HG02759 (cell line): Measurements from ENCODE around the gene SBNO2.
A peak's percentile ranks its signal among the peaks of the same experiment; 100 is the strongest.
"Not testable (repeated sequence)": the region's sequence is repeated elsewhere in the genome, so short reads cannot be mapped to it uniquely, and the experiment has no call there.

ENCODE experiments used
- ATAC-seq: cut with Tn5 transposase; IDR thresholded peaks from one replicate; pipeline ENCODE4 v1.9.1; 2021; ENCODE audit warnings: mild to moderate bottlenecking, moderate library complexity; ENCODE audit not compliant: unreplicated experiment

SBNO2 gene

GRCh38 chr19:1173845-1174809, at the start of gene SBNO2:
Gene SBNO2, minus strand, starts transcription at chr19:1174268. Its CDS starts 19,992 bp downstream, at chr19:1154276.
- ATAC-seq: peak; percentile 73

GRCh38 chr19:1223018-1223855, 49.2 kb upstream of the SBNO2 start:
- no peak for ATAC-seq

- no peak for ATAC-seq
Measured at GRCh38 chr19:1222394-1222793, 48.3 kb upstream of the SBNO2 start.

GRCh38 chr19:1221904-1222255, 47.8 kb upstream of the SBNO2 start:
- ATAC-seq: no peak

GRCh38 chr19:1220976-1221903, 47.2 kb upstream of the SBNO2 start:
- no peak for ATAC-seq

- ATAC-seq: no peak
Measured at GRCh38 chr19:1220477-1220930, 46.4 kb upstream of the SBNO2 start.

GRCh38 chr19:1219786-1220476, 45.9 kb upstream of the SBNO2 start:
- no peak for ATAC-seq

GRCh38 chr19:1218751-1219567, 44.9 kb upstream of the SBNO2 start:
- ATAC-seq: no peak

GRCh38 chr19:1217366-1217765, 43.3 kb upstream of the SBNO2 start:
- ATAC-seq: no peak

- ATAC-seq: no peak
Measured at GRCh38 chr19:1216756-1217155, 42.7 kb upstream of the SBNO2 start.

- ATAC-seq: no peak
Measured at GRCh38 chr19:1214862-1215731, 41.0 kb upstream of the SBNO2 start.

GRCh38 chr19:1214299-1214861, 40.3 kb upstream of the SBNO2 start:
- no peak for ATAC-seq

- ATAC-seq: peak; percentile 55
Measured at GRCh38 chr19:1213391-1214286, 39.6 kb upstream of the SBNO2 start.

GRCh38 chr19:1211494-1212234, 37.6 kb upstream of the SBNO2 start:
- no peak for ATAC-seq

GRCh38 chr19:1210227-1210538, 36.1 kb upstream of the SBNO2 start:
- no peak for ATAC-seq

GRCh38 chr19:1208830-1209229, 34.8 kb upstream of the SBNO2 start:
- not testable (repeated sequence) for ATAC-seq
